Esophagus squamous epithelium (tissue), 4 donors: ENCODE data around the gene DICER1.

Experiments
- CTCF ChIP-seq, 6 experiments: fragments of 450-650 bp in 4 of 6; fragments of 200-600 bp in 2 of 6; sonication (generic) in 2 of 6; IDR thresholded peaks; one replicate each; pipeline ENCODE4 v1.5.1; 2016 to 2019; ENCODE audit warnings: antibody characterized with exemption in 6 of 6, mild to moderate bottlenecking in 4 of 6, moderate library complexity in 4 of 6
- POLR2A ChIP-seq, 4 donors: fragments of 450-650 bp; IDR thresholded peaks; one replicate each; pipeline ENCODE4 v1.6.1; 2017; ENCODE audit warnings: antibody characterized with exemption in 4 of 4, mild to moderate bottlenecking in 4 of 4, moderate library complexity in 3 of 4

GRCh38 chr14:95153866-95154265 lies 3.5 kb downstream of the DICER1 start:
- TF ChIP-seq CTCF (IDR thresholded peaks at IDR 0.05) (no peak), POLR2A (IDR thresholded peaks at IDR 0.05) (no peak)
